ENCODE data around the gene SLC35B2.

DNA sequence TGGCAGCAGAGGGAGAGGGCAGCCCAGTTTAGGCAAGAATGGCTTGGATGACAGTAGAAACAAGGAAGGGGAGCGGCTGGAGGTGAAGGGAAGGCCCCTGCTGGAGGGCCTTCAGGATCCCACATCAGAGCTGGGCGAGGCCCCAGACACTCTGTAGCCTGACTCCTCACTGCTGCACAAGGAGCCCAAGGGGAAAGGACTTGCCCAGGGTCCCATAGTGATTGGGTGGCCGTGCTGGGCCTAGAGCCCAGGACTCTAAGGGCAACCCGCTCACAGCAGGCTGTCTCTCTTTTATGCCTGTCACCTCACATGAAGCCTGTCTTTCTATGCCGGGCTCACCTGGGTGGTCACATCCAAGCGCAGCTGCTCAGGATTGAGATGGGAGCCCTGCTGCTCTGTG, 46.5 kb upstream of the SLC35B2 start:
- TF ChIP-seq, protein P1, sequence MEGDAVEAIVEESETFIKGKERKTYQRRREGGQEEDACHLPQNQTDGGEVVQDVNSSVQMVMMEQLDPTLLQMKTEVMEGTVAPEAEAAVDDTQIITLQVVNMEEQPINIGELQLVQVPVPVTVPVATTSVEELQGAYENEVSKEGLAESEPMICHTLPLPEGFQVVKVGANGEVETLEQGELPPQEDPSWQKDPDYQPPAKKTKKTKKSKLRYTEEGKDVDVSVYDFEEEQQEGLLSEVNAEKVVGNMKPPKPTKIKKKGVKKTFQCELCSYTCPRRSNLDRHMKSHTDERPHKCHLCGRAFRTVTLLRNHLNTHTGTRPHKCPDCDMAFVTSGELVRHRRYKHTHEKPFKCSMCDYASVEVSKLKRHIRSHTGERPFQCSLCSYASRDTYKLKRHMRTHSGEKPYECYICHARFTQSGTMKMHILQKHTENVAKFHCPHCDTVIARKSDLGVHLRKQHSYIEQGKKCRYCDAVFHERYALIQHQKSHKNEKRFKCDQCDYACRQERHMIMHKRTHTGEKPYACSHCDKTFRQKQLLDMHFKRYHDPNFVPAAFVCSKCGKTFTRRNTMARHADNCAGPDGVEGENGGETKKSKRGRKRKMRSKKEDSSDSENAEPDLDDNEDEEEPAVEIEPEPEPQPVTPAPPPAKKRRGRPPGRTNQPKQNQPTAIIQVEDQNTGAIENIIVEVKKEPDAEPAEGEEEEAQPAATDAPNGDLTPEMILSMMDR (conservative IDR thresholded peaks at IDR 0.05; ENCODE audit: low read depth, low read length) = no peak
- TF ChIP-seq EZH2 (IDR thresholded peaks at IDR 0.05; ENCODE audit: low read length, unreplicated experiment) (no peak), EZH2phosphoT487 (IDR thresholded peaks at IDR 0.05; ENCODE audit: borderline replicate concordance, low read length) (no peak)
